IMR-90 (cell line): Measurements from ENCODE around the gene C11orf68.

Source experiments
- MXI1 ChIP-seq: IDR thresholded peaks from 2 replicates; pipeline ENCODE4 v1.6.1; 2012; ENCODE audit warnings: low read depth, mild to moderate bottlenecking, low read length, moderate library complexity, borderline replicate concordance
- POLR2A ChIP-seq: IDR thresholded peaks from 2 replicates; pipeline ENCODE4 v1.6.1; 2012; ENCODE audit warnings: mild to moderate bottlenecking, low read depth, low read length
- RAD21 ChIP-seq: IDR thresholded peaks from 2 replicates; pipeline ENCODE4 v1.6.1; 2012; ENCODE audit warnings: low read length, improper control_type of control experiment
- SMC3 ChIP-seq: fragments of 150-350 bp; IDR thresholded peaks from 2 replicates; pipeline ENCODE4 v1.6.1; 2016; ENCODE audit warnings: low read depth, mild to moderate bottlenecking, antibody characterized with exemption, low read length, moderate library complexity
- TF ChIP-seq, protein P1 (sequence below): conservative IDR thresholded peaks from 2 replicates; pipeline ENCODE4 v1.5.1; 2012; ENCODE audit warnings: mild to moderate bottlenecking, low read depth, low read length, improper control_type of control experiment
- TF ChIP-seq, protein P2 (sequence below): fragments of 150-350 bp; IDR thresholded peaks from 2 replicates; pipeline ENCODE4 v1.6.1; 2017; ENCODE audit warnings: mild to moderate bottlenecking, antibody characterized with exemption, low read length, low read depth

DNA sequence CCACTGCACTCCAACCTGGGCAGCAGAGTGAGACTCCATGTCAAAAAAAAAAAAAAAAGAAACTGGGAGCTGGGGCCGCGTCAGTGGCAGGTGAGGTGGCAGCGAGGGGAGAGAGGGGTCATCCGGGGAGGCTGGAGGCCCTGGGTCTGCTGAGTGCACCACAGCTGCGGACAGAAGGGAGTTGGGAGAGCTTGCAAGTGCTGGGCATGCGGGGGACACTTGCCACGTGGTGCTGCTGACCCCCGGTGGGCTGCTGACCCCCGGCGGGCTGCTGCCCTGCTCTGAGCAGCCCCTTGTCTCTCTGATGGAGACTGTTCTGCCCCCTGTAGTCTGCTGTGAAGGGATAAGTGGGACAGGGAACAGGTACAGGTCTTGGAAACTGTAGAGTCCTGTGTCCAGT is 3.0 kb upstream of the C11orf68 start:
- no peak for TF ChIP-seq RAD21
- TF ChIP-seq, protein P1, sequence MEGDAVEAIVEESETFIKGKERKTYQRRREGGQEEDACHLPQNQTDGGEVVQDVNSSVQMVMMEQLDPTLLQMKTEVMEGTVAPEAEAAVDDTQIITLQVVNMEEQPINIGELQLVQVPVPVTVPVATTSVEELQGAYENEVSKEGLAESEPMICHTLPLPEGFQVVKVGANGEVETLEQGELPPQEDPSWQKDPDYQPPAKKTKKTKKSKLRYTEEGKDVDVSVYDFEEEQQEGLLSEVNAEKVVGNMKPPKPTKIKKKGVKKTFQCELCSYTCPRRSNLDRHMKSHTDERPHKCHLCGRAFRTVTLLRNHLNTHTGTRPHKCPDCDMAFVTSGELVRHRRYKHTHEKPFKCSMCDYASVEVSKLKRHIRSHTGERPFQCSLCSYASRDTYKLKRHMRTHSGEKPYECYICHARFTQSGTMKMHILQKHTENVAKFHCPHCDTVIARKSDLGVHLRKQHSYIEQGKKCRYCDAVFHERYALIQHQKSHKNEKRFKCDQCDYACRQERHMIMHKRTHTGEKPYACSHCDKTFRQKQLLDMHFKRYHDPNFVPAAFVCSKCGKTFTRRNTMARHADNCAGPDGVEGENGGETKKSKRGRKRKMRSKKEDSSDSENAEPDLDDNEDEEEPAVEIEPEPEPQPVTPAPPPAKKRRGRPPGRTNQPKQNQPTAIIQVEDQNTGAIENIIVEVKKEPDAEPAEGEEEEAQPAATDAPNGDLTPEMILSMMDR = no peak
- TF ChIP-seq POLR2A = no peak
- TF ChIP-seq, protein P2, sequence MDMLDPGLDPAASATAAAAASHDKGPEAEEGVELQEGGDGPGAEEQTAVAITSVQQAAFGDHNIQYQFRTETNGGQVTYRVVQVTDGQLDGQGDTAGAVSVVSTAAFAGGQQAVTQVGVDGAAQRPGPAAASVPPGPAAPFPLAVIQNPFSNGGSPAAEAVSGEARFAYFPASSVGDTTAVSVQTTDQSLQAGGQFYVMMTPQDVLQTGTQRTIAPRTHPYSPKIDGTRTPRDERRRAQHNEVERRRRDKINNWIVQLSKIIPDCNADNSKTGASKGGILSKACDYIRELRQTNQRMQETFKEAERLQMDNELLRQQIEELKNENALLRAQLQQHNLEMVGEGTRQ = no peak
- no peak for TF ChIP-seq SMC3
- no peak for TF ChIP-seq MXI1
